IMR-90 (cell line): ENCODE data around the gene CCDC88A. TPM values are rescaled to one million over a fixed set of nuclear protein-coding genes. Genes with fewer than 3 reads are reported as not detected.

ENCODE experiments used
- ATAC-seq: fragments of 200-7000 bp; cut with Tn5 transposase; 2 replicates; pipeline ENCODE4 v1.9.1; 2020; ENCODE audit warnings: low read depth, mild to moderate bottlenecking, moderate library complexity
- BruUV-seq: library from RNA; stranded (reverse); fragments of 400-500 nt; replicated peaks from 2 replicates; lab custom pipeline; 2021; lab: Mats Ljungman, UMichigan
- CTCF ChIA-PET: fragments of 300-600 bp; formaldehyde crosslinking; extraction: SDS; loops from one replicate; lab custom pipeline; 2021; ENCODE audit warnings: antibody characterized with exemption; lab: Yijun Ruan, JAX
- POLR2A ChIA-PET: fragments of 300-600 bp; sonication (Branson Sonifier 250); formaldehyde crosslinking; loops from one replicate; lab custom pipeline; 2022; ENCODE audit warnings: antibody characterized with exemption; ENCODE audit not compliant: unreplicated experiment; lab: Charles Lee
- DNase-seq: peaks from one replicate; pipeline ENCODE4 v3.0.0; 2013
- H2AFZ ChIP-seq: replicated peaks from 2 replicates; pipeline ENCODE3; 2013; ENCODE audit warnings: low read length, mild to moderate bottlenecking; ENCODE audit not compliant: poor library complexity
- H2AK5ac ChIP-seq: 2 replicates; pipeline ENCODE4 v1.6.1; 2013; ENCODE audit warnings: low read depth, low read length, inconsistent platforms
- H2AK9ac ChIP-seq: replicated peaks from 2 replicates; pipeline ENCODE3; 2013; ENCODE audit warnings: mild to moderate bottlenecking, low read depth, low read length, moderate library complexity; ENCODE audit not compliant: poor library complexity
- H2BK120ac ChIP-seq: 2 replicates; pipeline ENCODE4 v1.6.1; 2013; ENCODE audit warnings: low read depth, low read length, inconsistent platforms
- H2BK15ac ChIP-seq: 3 replicates; pipeline ENCODE4 v1.6.1; 2013; ENCODE audit warnings: low read depth, low read length, inconsistent platforms
- H2BK20ac ChIP-seq: 2 replicates; pipeline ENCODE4 v1.6.1; 2013; ENCODE audit warnings: low read depth, mild to moderate bottlenecking, inconsistent platforms, low read length, moderate library complexity
- H2BK5ac ChIP-seq: 2 replicates; pipeline ENCODE4 v1.6.1; 2013; ENCODE audit warnings: mild to moderate bottlenecking, low read depth, low read length, inconsistent platforms; ENCODE audit not compliant: poor library complexity, severe bottlenecking
- H3K14ac ChIP-seq: replicated peaks from 2 replicates; pipeline ENCODE4 v1.6.1; 2013; ENCODE audit warnings: low read depth, low read length, inconsistent platforms
- H3K18ac ChIP-seq: 2 replicates; pipeline ENCODE4 v1.6.1; 2013; ENCODE audit warnings: low read depth, low read length, control low read depth
- H3K23ac ChIP-seq: 2 replicates; pipeline ENCODE4 v1.6.1; 2013; ENCODE audit warnings: low read depth, low read length, inconsistent platforms
- H3K27ac ChIP-seq: 2 replicates; pipeline ENCODE4 v1.5.1; 2013; ENCODE audit warnings: mild to moderate bottlenecking, control low read depth, low read length; ENCODE audit not compliant: insufficient read depth
- H3K27me3 ChIP-seq: 2 replicates; pipeline ENCODE4 v1.6.1; 2013; ENCODE audit warnings: low read length; ENCODE audit not compliant: control insufficient read depth, insufficient read depth
- H3K36me3 ChIP-seq: 2 replicates; pipeline ENCODE4 v1.6.1; 2013; ENCODE audit warnings: low read length, mixed read lengths; ENCODE audit not compliant: control insufficient read depth, insufficient read depth
- H3K4ac ChIP-seq: 2 replicates; pipeline ENCODE4 v1.6.1; 2013; ENCODE audit warnings: low read depth, low read length, inconsistent platforms
- H3K4me1 ChIP-seq: 2 replicates; pipeline ENCODE4 v1.6.1; 2013; ENCODE audit warnings: low read length, mixed read lengths; ENCODE audit not compliant: control insufficient read depth, insufficient read depth
- H3K4me2 ChIP-seq: 2 replicates; pipeline ENCODE4 v1.6.1; 2013; ENCODE audit warnings: low read depth, mild to moderate bottlenecking, control low read depth, low read length, moderate library complexity
- H3K4me3 ChIP-seq: 2 replicates; pipeline ENCODE4 v1.5.1; 2013; ENCODE audit warnings: low read depth, mild to moderate bottlenecking, control low read depth, low read length, moderate library complexity; ENCODE audit not compliant: insufficient read depth
- H3K56ac ChIP-seq: 2 replicates; pipeline ENCODE4 v1.6.1; 2013; ENCODE audit warnings: low read length, inconsistent platforms; ENCODE audit not compliant: insufficient read depth; ENCODE audit errors: extremely low read depth
- H3K79me1 ChIP-seq, 2 experiments: 2 replicates each; pipeline ENCODE4 v1.6.1; 2013; ENCODE audit warnings: low read length in 2 of 2, inconsistent platforms in 1 of 2, low read depth in 1 of 2
- H3K9ac ChIP-seq: 2 replicates; pipeline ENCODE4 v1.6.1; 2013; ENCODE audit warnings: low read depth, low read length, control low read depth
- H3K9me1 ChIP-seq: 2 replicates; pipeline ENCODE4 v1.6.1; 2013; ENCODE audit warnings: low read length, inconsistent platforms; ENCODE audit not compliant: insufficient read depth
- H3K9me3 ChIP-seq: 2 replicates; pipeline ENCODE4 v1.6.1; 2013; ENCODE audit warnings: low read length; ENCODE audit not compliant: control insufficient read depth, insufficient read depth
- H4K20me1 ChIP-seq: 2 replicates; pipeline ENCODE4 v1.6.1; 2013; ENCODE audit warnings: low read length, inconsistent platforms; ENCODE audit not compliant: insufficient read depth
- H4K5ac ChIP-seq: 2 replicates; pipeline ENCODE4 v1.6.1; 2013; ENCODE audit warnings: mild to moderate bottlenecking, low read depth, low read length, control low read depth
- H4K8ac ChIP-seq, 2 experiments: 2 replicates each; pipeline ENCODE4 v1.6.1; 2013; ENCODE audit warnings: low read depth in 2 of 2, low read length in 2 of 2, control low read depth in 1 of 2, inconsistent platforms in 1 of 2
- H4K91ac ChIP-seq: 2 replicates; pipeline ENCODE4 v1.6.1; 2013; ENCODE audit warnings: low read depth, low read length, inconsistent platforms; ENCODE audit not compliant: insufficient read depth
- BHLHE40 ChIP-seq: fragments of 150-350 bp; IDR thresholded peaks from 2 replicates; pipeline ENCODE4 v1.6.1; 2016; ENCODE audit warnings: mild to moderate bottlenecking, low read depth, low read length
- CEBPB ChIP-seq: IDR thresholded peaks from 2 replicates; pipeline ENCODE4 v1.6.1; 2012; ENCODE audit warnings: low read depth, low read length, improper control_type of control experiment
- CHD1 ChIP-seq: IDR thresholded peaks from 2 replicates; pipeline ENCODE4 v1.6.1; 2012; ENCODE audit warnings: low read depth, low read length, improper control_type of control experiment
- FOS ChIP-seq: fragments of 150-350 bp; IDR thresholded peaks from 2 replicates; pipeline ENCODE4 v1.6.1; 2016; ENCODE audit warnings: low read depth, low read length
- MAFK ChIP-seq: IDR thresholded peaks from 2 replicates; pipeline ENCODE4 v1.6.1; 2012; ENCODE audit warnings: low read depth, low read length, improper control_type of control experiment
- MAZ ChIP-seq: IDR thresholded peaks from 2 replicates; pipeline ENCODE4 v1.6.1; 2012; ENCODE audit warnings: low read depth, mild to moderate bottlenecking, low read length, improper control_type of control experiment, moderate library complexity, borderline replicate concordance
- MXI1 ChIP-seq: IDR thresholded peaks from 2 replicates; pipeline ENCODE4 v1.6.1; 2012; ENCODE audit warnings: low read depth, mild to moderate bottlenecking, low read length, moderate library complexity, borderline replicate concordance
- NFE2L2 ChIP-seq: fragments of 150-350 bp; IDR thresholded peaks from 2 replicates; pipeline ENCODE4 v1.6.1; 2016; ENCODE audit warnings: low read depth, mild to moderate bottlenecking, low read length
- POLR2A ChIP-seq: IDR thresholded peaks from 2 replicates; pipeline ENCODE4 v1.6.1; 2012; ENCODE audit warnings: mild to moderate bottlenecking, low read depth, low read length
- RAD21 ChIP-seq: IDR thresholded peaks from 2 replicates; pipeline ENCODE4 v1.6.1; 2012; ENCODE audit warnings: low read length, improper control_type of control experiment
- RCOR1 ChIP-seq: IDR thresholded peaks from 2 replicates; pipeline ENCODE4 v1.6.1; 2012; ENCODE audit warnings: mild to moderate bottlenecking, low read length, improper control_type of control experiment; ENCODE audit not compliant: insufficient replicate concordance
- RFX5 ChIP-seq: IDR thresholded peaks from 2 replicates; pipeline ENCODE4 v1.8.0; 2012; ENCODE audit warnings: low read depth, mild to moderate bottlenecking, low read length, moderate library complexity
- SMC3 ChIP-seq: fragments of 150-350 bp; IDR thresholded peaks from 2 replicates; pipeline ENCODE4 v1.6.1; 2016; ENCODE audit warnings: low read depth, mild to moderate bottlenecking, antibody characterized with exemption, low read length, moderate library complexity
- WGBS, 2 experiments: methylation state at CpG; one replicate each; pipeline versions ENCODE4 v1.1.5 to v1.1.7; 2013; ENCODE audit warnings: missing lambda C conversion rate in 2 of 2; ENCODE audit not compliant: insufficient read length in 1 of 2; ENCODE audit errors: extremely low coverage in 2 of 2; 5-methylcytosine and 5-hydroxymethylcytosine counted together
- dilution Hi-C: fragments of 300-500 bp; cut with HindIII; formaldehyde crosslinking; loops from one replicate; pipeline ENCODE4 v1.14.3; 2018; ENCODE audit warnings: low sequenced_read_pairs; ENCODE audit not compliant: unreplicated experiment
- in situ Hi-C: fragments of 300-500 bp; cut with MboI; formaldehyde crosslinking; loops from 3 replicates; pipeline ENCODE4 v1.14.3; 2019; ENCODE audit warnings: low sequenced_read_pairs, inconsistent platforms, mixed read lengths
- intact Hi-C: fragments of 100-400 bp; cut with micrococcal nuclease; formaldehyde crosslinking; loops from 2 replicates; pipeline ENCODE4 v1.10.0; 2022
- polyA plus RNA-seq, 3 experiments: library from polyadenylated mRNA; depleted of rRNA; stranded (reverse); fragments of >200 nt; gene quantifications; 2 replicates each; pipeline ENCODE4 v1.2.3, GENCODE V29; 2012; ENCODE audit warnings: low replicate concordance in 1 of 3
- total RNA-seq: library from RNA; depleted of rRNA; stranded (reverse); fragments of >200 nt; gene quantifications from 2 replicates; pipeline ENCODE4 v1.2.3, GENCODE V29; 2012
- TF ChIP-seq, protein P1 (sequence below): fragments of 150-350 bp; IDR thresholded peaks from 2 replicates; pipeline ENCODE4 v1.6.1; 2016; ENCODE audit warnings: low read depth, mild to moderate bottlenecking, low read length, moderate library complexity, borderline replicate concordance
- TF ChIP-seq, protein P2 (sequence below): fragments of 150-350 bp; IDR thresholded peaks from 2 replicates; pipeline ENCODE4 v1.6.1; 2017; ENCODE audit warnings: mild to moderate bottlenecking, antibody characterized with exemption, low read length, low read depth
- TF ChIP-seq, protein P3 (sequence below): conservative IDR thresholded peaks from 2 replicates; pipeline ENCODE4 v1.5.1; 2012; ENCODE audit warnings: mild to moderate bottlenecking, low read depth, low read length, improper control_type of control experiment

Gene CCDC88A
- total and polyA plus RNA-seq, 2 of the 4 experiments (the other 2 are of a cell fraction): 15.6 to 63.8 TPM

DNA sequence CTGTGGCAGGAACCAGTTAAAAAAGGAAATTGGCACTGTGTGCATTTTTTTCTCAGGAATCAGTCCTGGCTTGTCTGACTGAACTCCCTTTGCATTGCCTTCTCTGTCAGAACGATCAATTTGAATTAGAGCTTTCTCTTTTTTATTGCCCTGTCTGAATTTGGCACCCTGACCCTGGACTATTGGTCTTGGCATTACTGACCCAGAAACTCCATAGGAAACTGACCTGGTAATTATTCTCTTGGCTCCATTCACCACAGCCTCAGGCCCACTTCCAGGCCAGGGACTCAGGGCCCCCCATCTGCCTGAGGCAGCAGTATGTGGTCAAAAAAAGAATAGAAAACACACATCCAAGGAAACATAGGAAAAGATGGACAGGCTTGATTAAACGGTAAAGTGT is 32.0 kb upstream of the CCDC88A start:
- no peak overlapping the region for H2BK5ac ChIP-seq
- H3K27ac ChIP-seq: no peak overlapping the region
- no peak overlapping the region for H4K91ac ChIP-seq
- H3K23ac ChIP-seq: no peak overlapping the region
- no peak overlapping the region for H2AK9ac ChIP-seq
- H3K27me3 ChIP-seq: peaks cover 3% of the 10 kb centered on the region; the same call in 1 of the 2 replicates
- no peak overlapping the region for H2BK15ac ChIP-seq
- POLR2A ChIA-PET: no interaction called here
- no peak overlapping the region for H3K4me2 ChIP-seq
- H3K36me3 ChIP-seq: no peaks in the 10 kb centered on the region
- no peaks in the 10 kb centered on the region for H3K4me1 ChIP-seq
- H3K14ac ChIP-seq: no peak overlapping the region
- H4K5ac ChIP-seq: no peak overlapping the region
- H2AK5ac ChIP-seq: no peak overlapping the region
- H4K20me1 ChIP-seq: no peaks in the 10 kb centered on the region
- no peak overlapping the region for H3K4me3 ChIP-seq
- no peaks in the 10 kb centered on the region for H3K9me1 ChIP-seq
- no peaks in the 10 kb centered on the region for H3K79me1 ChIP-seq
- TF ChIP-seq, protein P1, sequence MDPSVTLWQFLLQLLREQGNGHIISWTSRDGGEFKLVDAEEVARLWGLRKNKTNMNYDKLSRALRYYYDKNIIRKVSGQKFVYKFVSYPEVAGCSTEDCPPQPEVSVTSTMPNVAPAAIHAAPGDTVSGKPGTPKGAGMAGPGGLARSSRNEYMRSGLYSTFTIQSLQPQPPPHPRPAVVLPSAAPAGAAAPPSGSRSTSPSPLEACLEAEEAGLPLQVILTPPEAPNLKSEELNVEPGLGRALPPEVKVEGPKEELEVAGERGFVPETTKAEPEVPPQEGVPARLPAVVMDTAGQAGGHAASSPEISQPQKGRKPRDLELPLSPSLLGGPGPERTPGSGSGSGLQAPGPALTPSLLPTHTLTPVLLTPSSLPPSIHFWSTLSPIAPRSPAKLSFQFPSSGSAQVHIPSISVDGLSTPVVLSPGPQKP: no peak
- TF ChIP-seq SMC3: no peak
- TF ChIP-seq RAD21: no peak
- no peak for TF ChIP-seq MXI1
- TF ChIP-seq BHLHE40: no peak
- TF ChIP-seq MAFK: no peak
- TF ChIP-seq NFE2L2: no peak
- TF ChIP-seq, protein P2, sequence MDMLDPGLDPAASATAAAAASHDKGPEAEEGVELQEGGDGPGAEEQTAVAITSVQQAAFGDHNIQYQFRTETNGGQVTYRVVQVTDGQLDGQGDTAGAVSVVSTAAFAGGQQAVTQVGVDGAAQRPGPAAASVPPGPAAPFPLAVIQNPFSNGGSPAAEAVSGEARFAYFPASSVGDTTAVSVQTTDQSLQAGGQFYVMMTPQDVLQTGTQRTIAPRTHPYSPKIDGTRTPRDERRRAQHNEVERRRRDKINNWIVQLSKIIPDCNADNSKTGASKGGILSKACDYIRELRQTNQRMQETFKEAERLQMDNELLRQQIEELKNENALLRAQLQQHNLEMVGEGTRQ: no peak
- no peak for TF ChIP-seq CHD1
- no peak for TF ChIP-seq FOS
- TF ChIP-seq MAZ: no peak
- TF ChIP-seq, protein P3, sequence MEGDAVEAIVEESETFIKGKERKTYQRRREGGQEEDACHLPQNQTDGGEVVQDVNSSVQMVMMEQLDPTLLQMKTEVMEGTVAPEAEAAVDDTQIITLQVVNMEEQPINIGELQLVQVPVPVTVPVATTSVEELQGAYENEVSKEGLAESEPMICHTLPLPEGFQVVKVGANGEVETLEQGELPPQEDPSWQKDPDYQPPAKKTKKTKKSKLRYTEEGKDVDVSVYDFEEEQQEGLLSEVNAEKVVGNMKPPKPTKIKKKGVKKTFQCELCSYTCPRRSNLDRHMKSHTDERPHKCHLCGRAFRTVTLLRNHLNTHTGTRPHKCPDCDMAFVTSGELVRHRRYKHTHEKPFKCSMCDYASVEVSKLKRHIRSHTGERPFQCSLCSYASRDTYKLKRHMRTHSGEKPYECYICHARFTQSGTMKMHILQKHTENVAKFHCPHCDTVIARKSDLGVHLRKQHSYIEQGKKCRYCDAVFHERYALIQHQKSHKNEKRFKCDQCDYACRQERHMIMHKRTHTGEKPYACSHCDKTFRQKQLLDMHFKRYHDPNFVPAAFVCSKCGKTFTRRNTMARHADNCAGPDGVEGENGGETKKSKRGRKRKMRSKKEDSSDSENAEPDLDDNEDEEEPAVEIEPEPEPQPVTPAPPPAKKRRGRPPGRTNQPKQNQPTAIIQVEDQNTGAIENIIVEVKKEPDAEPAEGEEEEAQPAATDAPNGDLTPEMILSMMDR: no peak
- no peak for TF ChIP-seq POLR2A
- no peak for TF ChIP-seq RCOR1
- TF ChIP-seq CEBPB: no peak
- TF ChIP-seq RFX5: no peak
- CTCF ChIA-PET: no interaction called here
- 57% methylated on average over 1 of the region's 2 CpGs; no CpG with 5 or more reads in 1 of the 2 experiments for WGBS, 2 experiments
- no peak overlapping the region for H3K9ac ChIP-seq
- no peak overlapping the region for H3K18ac ChIP-seq
- no peak overlapping the region for H4K8ac ChIP-seq
- no peak for ATAC-seq
- no peak overlapping the region for H2AFZ ChIP-seq
- H3K56ac ChIP-seq: no peak overlapping the region
- in situ Hi-C loops: no loop called here
- no peak for DNase-seq
- H3K9me3 ChIP-seq: no peaks in the 10 kb centered on the region
- intact Hi-C loops: no loop called here
- no peak overlapping the region for H2BK120ac ChIP-seq
- dilution Hi-C loops: no loop called here
- BruUV-seq: no TSS peak
- H3K4ac ChIP-seq: no peak overlapping the region
- H2BK20ac ChIP-seq: no peak overlapping the region
